HG02759 (cell line): ENCODE measurements around the gene ZNF777.

Source experiments
- ATAC-seq: cut with Tn5 transposase; IDR thresholded peaks from one replicate; pipeline ENCODE4 v1.9.1; 2021; ENCODE audit warnings: mild to moderate bottlenecking, moderate library complexity; ENCODE audit not compliant: unreplicated experiment

The ZNF777 gene

DNA sequence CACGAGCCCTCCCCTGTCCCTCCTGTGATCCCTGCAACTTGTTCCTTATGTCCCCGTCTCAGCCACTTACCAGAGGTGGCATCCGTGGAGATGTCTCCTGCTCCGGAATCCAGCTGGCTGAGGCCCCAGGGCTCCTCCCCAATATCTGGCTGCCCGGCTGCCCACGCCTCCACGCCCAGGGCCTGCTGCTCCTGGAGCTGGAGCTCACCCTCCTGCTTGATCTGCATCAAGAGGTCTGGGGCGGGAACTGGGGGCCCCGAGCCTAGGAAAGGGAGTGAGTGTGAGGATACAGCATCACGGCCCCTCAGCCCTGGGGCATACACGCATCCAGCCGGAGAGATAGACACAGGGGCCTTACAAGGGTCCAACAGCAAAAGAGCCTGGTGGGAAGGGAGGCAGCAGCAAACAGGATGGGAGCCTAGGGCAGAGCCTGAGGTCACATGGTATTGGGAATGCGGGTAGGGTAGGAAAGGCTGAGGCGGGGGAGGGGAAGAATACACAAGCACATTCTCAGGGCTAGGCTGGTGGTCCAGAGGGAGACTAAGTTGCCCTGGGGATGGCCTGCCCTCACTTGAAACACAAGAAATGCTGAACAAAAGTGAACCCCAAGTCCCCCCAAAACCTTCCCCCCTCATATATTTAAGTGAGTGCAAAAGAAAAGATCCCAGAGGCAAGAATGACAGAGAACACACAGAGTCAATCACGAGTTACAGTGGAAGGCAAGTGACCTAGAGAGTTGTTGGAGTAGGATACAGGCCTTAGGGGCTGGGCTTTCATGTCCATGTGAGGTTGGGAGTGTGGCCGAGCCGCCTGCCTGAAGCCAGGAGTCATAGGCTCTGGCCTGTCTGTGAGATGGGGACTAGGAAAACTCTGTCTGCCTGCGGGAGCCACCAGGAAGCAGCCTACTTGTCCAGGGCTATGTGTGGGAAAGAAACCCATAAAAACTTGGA, 16.9 kb upstream of the ZNF777 start:
- no peak for ATAC-seq

DNA sequence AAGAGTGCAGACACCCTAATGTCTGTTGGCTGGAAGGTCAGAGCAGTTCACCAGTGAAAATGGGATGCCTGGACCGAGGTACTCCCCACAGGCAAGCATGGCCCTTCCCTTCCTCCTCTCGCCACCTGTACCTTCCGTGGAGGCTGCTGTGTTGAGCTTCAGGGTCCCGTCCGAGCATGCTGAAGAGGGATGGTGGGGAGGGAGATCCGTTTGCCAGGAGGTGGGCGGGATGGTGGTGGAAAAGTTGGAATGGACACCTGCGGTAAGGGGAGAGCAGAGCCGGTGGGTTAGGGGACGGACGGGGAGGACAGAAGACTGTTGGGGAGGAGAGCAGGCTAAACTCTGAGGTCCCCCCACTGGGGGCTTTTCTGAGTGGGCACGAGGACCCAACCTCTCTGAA, 15.9 kb upstream of the ZNF777 start:
- no peak for ATAC-seq

GRCh38 chr7:149475121-149476045, 14.5 kb upstream of the ZNF777 start:
- ATAC-seq = no peak

DNA sequence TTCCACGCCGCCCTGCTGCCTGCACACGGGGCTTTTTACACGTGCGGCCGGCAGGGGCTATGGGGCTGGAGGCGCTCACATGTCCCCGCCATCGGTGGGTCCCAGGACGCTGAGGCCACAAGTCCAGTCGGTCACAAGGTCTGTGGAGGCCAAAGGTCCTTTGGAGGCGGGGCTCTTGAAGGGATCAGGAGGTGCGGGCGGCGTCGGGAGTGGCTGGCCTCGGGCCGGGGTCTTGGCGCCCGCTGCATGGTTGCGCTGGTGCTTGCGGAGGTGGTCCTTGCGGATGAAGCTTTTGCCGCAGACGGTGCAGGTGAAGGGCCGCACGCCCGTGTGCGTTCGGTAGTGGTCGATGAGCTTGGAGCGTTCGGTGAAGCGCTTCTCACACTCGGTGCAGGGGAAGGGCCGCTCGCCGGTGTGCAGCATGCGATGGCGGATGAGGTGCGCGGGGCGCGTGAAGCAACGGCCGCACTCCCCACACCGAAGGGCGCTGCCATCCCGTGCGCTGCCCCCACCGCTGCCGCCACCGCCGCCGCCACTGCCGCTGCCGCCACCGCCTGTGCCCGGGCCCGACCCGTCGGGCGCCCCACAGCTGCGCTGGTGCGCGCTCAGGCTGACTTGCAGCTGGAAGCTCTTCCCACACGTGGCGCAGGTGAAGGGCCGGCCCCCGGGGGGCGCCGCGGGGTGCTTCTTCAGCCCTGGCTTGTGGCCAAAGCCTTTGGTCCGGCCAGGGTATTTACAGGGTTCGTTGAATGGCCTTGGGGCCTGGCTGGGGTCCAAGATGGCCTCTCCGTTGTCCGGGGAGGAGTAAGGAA, 13.7 kb upstream of the ZNF777 start:
- no peak for ATAC-seq

- ATAC-seq = no peak
These were observed 12.4 kb upstream of the ZNF777 start for GRCh38 chr7:149473251-149473650.

GRCh38 chr7:149471289-149471953, 10.6 kb upstream of the ZNF777 start:
- no peak for ATAC-seq

DNA sequence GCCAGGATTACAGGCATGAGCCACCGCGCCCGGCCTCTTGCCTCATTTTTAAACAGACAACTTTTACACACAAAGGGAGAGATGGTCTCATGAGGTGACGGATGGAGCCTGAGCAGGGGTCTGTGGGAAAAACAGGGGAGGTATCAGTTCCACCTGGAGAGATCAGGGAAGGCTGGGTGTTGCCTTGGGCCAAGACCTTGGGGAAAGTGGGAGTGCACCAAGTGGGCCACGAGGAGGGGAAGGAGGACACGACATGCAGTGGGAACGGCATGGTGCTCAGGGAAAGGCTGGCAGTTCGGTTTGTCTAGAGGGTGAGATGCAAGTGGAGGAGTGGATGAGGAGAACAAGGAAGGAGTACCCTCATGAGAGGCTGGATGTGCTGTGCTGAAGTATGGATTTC, 8.9 kb upstream of the ZNF777 start:
- ATAC-seq = no peak

- ATAC-seq = no peak
These were observed 7.3 kb upstream of the ZNF777 start for GRCh38 chr7:149468208-149468607.

GRCh38 chr7:149467321-149467859, 6.5 kb upstream of the ZNF777 start:
- no peak for ATAC-seq

GRCh38 chr7:149466364-149466763, 5.5 kb upstream of the ZNF777 start:
- ATAC-seq = no peak

DNA sequence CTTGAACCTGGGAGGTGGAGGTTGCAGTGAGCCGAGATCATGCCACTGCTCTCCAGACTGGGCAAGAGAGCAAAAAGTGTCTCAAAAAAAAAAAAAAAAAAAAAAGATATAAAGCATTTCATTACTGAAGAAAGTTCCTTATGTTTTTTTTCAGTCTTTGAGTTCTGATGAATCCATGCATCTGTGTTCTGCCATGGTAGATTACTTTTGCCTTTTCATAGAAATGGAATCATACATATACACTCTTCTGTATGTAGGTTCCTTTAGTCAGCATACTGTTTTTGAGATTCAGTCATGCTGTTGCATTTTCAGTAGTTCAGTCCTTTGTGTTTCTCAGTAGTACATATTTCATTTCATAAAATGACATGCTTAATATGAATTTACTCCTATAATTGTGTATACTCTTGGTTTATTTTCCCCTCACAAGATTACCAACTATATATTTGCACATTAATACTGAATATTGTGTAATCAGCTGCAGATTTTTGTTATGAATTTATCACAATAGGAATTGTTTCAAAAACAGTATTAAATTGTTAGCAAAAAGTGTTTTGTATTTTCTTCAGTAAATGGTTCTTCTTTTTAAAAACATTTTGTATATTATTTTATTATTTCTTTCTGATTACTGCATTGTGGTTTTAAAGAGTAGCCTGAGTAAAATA, 2.8 kb upstream of the ZNF777 start:
- ATAC-seq = no peak

DNA sequence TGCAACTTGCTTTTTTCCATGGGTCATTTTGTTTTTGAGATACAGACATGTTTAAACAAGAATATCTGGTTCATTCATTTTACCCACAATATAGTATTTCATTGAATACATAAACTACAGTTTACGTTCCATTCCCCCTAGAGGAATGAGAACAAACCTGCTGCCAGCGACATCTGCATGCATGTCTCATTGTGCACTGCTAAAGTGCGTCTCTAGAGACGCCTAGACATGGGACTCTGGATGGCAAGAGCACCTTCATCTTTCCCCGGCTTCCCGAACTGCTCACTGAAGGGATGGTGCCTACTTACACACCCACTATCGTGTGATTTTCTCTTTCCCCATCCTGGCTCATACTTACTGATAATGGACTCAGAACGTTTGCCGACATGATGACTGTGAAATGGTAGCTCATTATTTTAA, 1.2 kb upstream of the ZNF777 start:
- no peak for ATAC-seq

DNA sequence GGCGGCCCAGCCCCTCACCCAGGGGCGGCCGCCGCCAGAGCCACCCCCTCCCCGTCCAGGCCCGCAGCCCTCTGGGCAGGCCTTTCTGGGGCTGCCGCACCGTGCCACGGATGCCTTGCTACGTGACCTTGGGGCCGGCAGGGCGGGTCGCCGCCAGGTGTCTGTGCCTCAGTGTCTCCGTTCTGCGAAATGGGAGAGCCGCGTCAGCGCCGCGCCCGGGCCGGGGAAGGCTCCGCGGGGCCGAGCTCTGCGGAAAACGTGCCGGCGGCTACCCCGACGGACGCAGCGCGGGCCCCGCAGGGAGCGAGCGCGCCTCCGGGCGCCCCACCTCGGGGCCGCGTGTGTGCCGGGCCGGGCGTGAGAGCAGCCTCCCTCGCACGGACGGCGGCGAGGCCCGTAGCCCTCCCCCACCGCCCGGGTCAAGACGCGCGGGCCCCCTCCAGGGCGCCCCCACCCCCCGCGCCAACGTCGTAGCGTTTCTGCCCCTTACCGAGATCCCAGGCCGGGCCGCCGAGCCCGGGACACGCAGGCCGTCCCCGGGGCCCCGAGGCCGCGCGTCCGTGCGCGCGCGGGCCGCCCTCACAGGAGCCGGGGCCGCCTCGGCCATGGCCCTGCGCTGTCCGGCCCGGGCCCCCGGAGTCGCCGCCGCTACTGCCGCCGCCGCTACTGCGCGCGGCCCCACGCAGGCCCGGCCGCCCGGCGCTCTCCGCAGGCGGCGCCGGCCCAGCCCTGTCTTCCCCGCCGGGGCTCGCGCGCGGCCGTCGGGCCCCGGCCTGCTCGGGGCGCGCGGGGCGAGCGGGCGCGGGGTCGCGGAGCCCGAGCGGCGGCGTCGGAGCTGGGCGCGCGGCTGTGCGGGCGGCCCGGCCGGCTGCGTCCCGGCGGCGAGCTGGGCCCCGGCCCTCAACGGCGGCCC, 1.1 kb downstream of the ZNF777 start:
- ATAC-seq = peak; percentile 44

- ATAC-seq = no peak
These were observed 1.7 kb downstream of the ZNF777 start for GRCh38 chr7:149459201-149459539.

- no peak for ATAC-seq
These were observed 2.6 kb downstream of the ZNF777 start for GRCh38 chr7:149458235-149458634.

DNA sequence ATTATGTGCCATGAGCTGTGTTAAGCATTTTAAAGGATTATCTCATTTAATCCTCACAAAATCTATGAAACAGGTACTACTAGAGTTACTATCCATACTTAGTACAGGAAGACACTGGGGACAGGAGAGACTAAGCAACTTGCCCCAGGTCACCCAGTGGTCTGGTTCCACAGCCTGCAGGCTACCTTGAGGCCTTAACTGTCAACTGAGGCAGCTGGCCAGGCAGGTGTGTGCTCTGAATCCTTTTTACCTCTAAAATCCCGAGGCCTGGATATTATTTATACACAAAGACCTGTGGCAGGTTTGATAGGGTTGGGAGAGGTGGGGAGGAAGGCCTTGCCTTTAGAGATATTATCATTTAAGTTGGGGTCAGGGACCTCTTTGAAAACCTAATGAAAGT, 3.1 kb downstream of the ZNF777 start:
- ATAC-seq = no peak

GRCh38 chr7:149456506-149457421, 4.1 kb downstream of the ZNF777 start:
- no peak for ATAC-seq
